GM06990 (cell line): ENCODE results near the gene SYT10.
"Not testable (repeated sequence)": the region's sequence is repeated elsewhere in the genome, so short reads cannot be mapped to it uniquely, and the experiment has no call there.

Source experiments
- DNase-seq: peaks from one replicate; pipeline ENCODE4 v3.0.0-alpha.2; 2011; ENCODE audit not compliant: insufficient read length; ENCODE audit errors: extremely low read depth
- H3K27me3 ChIP-seq: replicated peaks from 2 replicates; pipeline ENCODE4 v1.6.0; 2011; ENCODE audit warnings: low read length; ENCODE audit not compliant: control insufficient read depth, insufficient read depth
- H3K36me3 ChIP-seq: 2 replicates; pipeline ENCODE4 v1.5.1; 2011; ENCODE audit warnings: low read length; ENCODE audit not compliant: control insufficient read depth, insufficient read depth
- H3K4me3 ChIP-seq: replicated peaks from 2 replicates; pipeline ENCODE4 v1.5.1; 2011; ENCODE audit warnings: low read depth, mild to moderate bottlenecking, control low read depth, low read length
- TF ChIP-seq, protein P1 (sequence below): IDR thresholded peaks from 2 replicates; pipeline ENCODE4 v1.5.1; 2011; ENCODE audit warnings: low read length, control low read depth, mild to moderate bottlenecking, inconsistent platforms; ENCODE audit not compliant: insufficient read depth, poor library complexity, severe bottlenecking

Gene SYT10

DNA sequence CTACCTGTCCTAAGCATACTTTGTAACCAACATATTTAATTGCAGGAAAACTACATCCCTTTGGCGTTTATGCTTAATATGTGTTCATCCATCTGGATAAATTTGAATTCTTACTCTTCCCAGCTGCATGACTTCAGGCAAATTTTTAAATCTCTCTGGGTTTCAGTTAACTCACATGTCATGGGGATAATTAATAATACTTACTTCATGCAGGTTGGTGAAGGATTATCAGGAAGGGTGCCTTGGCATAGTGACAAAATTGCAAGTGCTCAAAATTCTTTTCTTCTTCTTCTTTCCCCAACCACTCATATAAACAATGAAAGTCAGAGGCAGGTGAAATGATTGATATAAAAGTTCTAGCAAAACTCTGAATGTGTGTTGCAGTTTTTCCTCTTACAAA lies 15.9 kb downstream of the SYT10 start:
- TF ChIP-seq, protein P1, sequence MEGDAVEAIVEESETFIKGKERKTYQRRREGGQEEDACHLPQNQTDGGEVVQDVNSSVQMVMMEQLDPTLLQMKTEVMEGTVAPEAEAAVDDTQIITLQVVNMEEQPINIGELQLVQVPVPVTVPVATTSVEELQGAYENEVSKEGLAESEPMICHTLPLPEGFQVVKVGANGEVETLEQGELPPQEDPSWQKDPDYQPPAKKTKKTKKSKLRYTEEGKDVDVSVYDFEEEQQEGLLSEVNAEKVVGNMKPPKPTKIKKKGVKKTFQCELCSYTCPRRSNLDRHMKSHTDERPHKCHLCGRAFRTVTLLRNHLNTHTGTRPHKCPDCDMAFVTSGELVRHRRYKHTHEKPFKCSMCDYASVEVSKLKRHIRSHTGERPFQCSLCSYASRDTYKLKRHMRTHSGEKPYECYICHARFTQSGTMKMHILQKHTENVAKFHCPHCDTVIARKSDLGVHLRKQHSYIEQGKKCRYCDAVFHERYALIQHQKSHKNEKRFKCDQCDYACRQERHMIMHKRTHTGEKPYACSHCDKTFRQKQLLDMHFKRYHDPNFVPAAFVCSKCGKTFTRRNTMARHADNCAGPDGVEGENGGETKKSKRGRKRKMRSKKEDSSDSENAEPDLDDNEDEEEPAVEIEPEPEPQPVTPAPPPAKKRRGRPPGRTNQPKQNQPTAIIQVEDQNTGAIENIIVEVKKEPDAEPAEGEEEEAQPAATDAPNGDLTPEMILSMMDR = no peak
- DNase-seq = no peak
- no peaks in the 10 kb centered on the region for H3K27me3 ChIP-seq
- no peaks in the 10 kb centered on the region for H3K36me3 ChIP-seq
- H3K4me3 ChIP-seq = no peak overlapping the region

GRCh38 chr12:33412410-33412809 lies 27.2 kb downstream of the SYT10 start:
- H3K36me3 ChIP-seq, DNase-seq, H3K4me3 ChIP-seq, H3K27me3 ChIP-seq: not testable (repeated sequence)

DNA sequence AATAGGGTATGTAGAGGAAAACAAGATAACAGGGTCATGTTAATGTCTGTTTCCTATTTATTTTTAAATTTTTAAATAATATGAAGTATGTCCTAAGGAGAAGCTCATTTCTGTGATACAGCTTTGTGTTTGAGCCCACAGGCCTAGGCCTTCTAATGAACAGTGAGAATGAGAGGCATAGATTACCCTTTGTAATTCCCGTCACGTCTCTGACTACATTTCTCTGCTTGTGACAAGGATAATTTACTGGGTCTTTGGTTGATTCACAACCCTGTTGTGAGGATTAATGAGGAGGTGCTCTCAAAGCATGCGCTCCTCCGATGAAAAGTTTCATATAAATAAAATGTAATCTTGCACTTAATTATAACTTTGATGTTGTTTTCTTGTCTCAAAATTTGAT lies 56.1 kb downstream of the SYT10 start:
- Histone ChIP-seq H3K36me3 (no peaks in the 10 kb centered on the region), H3K4me3 (no peak overlapping the region), H3K27me3 (no peaks in the 10 kb centered on the region)
- TF ChIP-seq, protein P1 = no peak
- no peak for DNase-seq

DNA sequence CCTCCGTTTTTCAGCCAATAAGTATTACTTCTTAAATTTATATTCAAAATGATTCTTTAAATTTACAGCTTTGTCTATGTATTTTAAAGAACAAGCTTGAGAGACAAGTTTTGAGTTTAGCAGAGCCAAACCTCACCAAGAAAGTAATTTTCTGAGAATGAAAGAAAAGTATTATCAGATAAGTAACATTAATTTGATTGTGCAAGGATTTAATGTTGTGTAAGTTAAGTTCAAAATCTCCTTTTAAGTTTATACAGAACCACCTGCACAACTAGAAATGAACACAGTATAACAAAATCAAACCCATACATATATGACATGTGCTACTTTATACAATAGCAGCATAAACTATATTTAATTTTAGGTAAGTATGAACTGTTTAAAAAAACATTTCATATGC lies 63.5 kb downstream of the SYT10 start:
- TF ChIP-seq, protein P1 = no peak
- no peak overlapping the region for H3K4me3 ChIP-seq
- no peak for DNase-seq
- H3K27me3 ChIP-seq = no peaks in the 10 kb centered on the region
- no peaks in the 10 kb centered on the region for H3K36me3 ChIP-seq

GRCh38 chr12:33370318-33370717 lies 69.3 kb downstream of the SYT10 start:
- no peak overlapping the region for H3K4me3 ChIP-seq
- no peaks in the 10 kb centered on the region for H3K27me3 ChIP-seq
- no peak for DNase-seq
- H3K36me3 ChIP-seq = no peaks in the 10 kb centered on the region
- TF ChIP-seq, protein P1 = no peak

GRCh38 chr12:33357181-33357580 lies 82.4 kb downstream of the SYT10 start:
- DNase-seq = no peak
- H3K4me3 ChIP-seq = no peak overlapping the region
- TF ChIP-seq, protein P1 = no peak
- H3K27me3 ChIP-seq = no peaks in the 10 kb centered on the region
- H3K36me3 ChIP-seq = no peaks in the 10 kb centered on the region
